Gastroesophageal sphincter (tissue), 4 donors: ENCODE results near the gene SIPA1L3. TPM values are rescaled to one million over a fixed set of nuclear protein-coding genes. Genes with fewer than 3 reads are reported as not detected.

ENCODE experiments used
- ATAC-seq: fragments of 150-250 bp; one replicate; pipeline ENCODE4 v1.9.1; 2016; ENCODE audit warnings: mild to moderate bottlenecking, moderate library complexity
- H3K27ac ChIP-seq, 4 donors: fragments of 200-600 bp; sonication (generic) in 3 of 4; 1 replicate in 3 of 4; 2 replicates in 1 of 4; pipeline ENCODE4 v1.5.1; 2016 to 2019
- H3K27me3 ChIP-seq: fragments of 200-600 bp; sonication (generic); one replicate; pipeline ENCODE4 v1.5.1; 2019
- H3K36me3 ChIP-seq, 2 donors: fragments of 200-600 bp; sonication (generic); one replicate each; pipeline ENCODE4 v1.5.1; 2019; ENCODE audit warnings: control low read depth in 1 of 2
- H3K4me1 ChIP-seq, 3 donors: fragments of 200-600 bp; sonication (generic); 1 replicate in 2 of 3; 2 replicates in 1 of 3; pipeline ENCODE4 v1.5.1; 2016 to 2019; ENCODE audit warnings: control low read depth in 2 of 3
- H3K4me3 ChIP-seq, 2 donors: fragments of 200-600 bp; sonication (generic); one replicate each; pipeline ENCODE4 v1.5.1; 2019; ENCODE audit warnings: mild to moderate bottlenecking in 1 of 2, moderate library complexity in 1 of 2
- H3K9me3 ChIP-seq, 3 donors: fragments of 200-600 bp; sonication (generic); one replicate each; pipeline ENCODE4 v1.5.1; 2017 to 2019; ENCODE audit warnings: control low read depth in 2 of 3
- CTCF ChIP-seq, 4 experiments: fragments of 200-600 bp in 2 of 4; fragments of 450-650 bp in 2 of 4; sonication (generic) in 1 of 4; IDR thresholded peaks; one replicate each; pipeline ENCODE4 v1.5.1; 2017 to 2019; ENCODE audit warnings: antibody characterized with exemption in 4 of 4, mild to moderate bottlenecking in 2 of 4, moderate library complexity in 2 of 4
- EP300 ChIP-seq: sonication (generic); formaldehyde crosslinking; IDR thresholded peaks from one replicate; pipeline ENCODE4 v1.6.1; 2017; ENCODE audit warnings: antibody characterized with exemption, mild to moderate bottlenecking
- POLR2A ChIP-seq, 2 donors: fragments of 450-650 bp; IDR thresholded peaks; one replicate each; pipeline ENCODE4 v1.6.1; 2017; ENCODE audit warnings: antibody characterized with exemption in 2 of 2, mild to moderate bottlenecking in 2 of 2, moderate library complexity in 1 of 2
- POLR2AphosphoS5 ChIP-seq: sonication (generic); formaldehyde crosslinking; IDR thresholded peaks from one replicate; pipeline ENCODE4 v1.6.1; 2017; ENCODE audit warnings: antibody characterized with exemption
- WGBS, 2 donors: methylation state at CpG; one replicate each; pipeline ENCODE4 v1.1.5; 2018; ENCODE audit warnings: low coverage in 1 of 2; 5-methylcytosine and 5-hydroxymethylcytosine counted together
- total RNA-seq, 4 donors: library from RNA; depleted of rRNA; stranded (reverse); fragments of >200 nt; gene quantifications; one replicate each; pipeline ENCODE4 v1.1.0, GENCODE V29; 2016

The SIPA1L3 gene
- total RNA-seq, 4 donors from 2014 or later, result 5.9 to 20.2 (median 11.8) TPM

DNA sequence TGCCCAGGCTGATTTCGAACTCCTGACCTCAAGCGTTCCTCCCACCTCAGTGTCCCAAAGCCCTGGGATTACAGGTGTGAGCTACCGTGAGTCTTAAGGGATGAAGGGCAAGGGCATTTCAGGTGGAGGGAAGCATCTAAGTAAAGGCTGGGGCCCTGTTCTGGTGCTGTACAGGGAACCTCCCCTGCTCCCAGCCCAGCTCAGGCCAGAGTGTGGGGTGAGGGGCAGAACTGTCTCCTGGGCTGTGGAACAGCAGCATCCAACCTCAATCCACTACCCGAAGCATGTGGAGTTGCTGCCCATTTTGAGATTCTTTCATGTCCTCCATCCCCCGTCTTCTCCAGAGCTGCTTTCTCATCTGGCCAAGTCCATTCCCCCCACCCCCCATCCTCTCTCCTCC, 105.3 kb downstream of the SIPA1L3 start:
- Histone ChIP-seq H3K9me3 (no peaks in the 10 kb centered on the region), H3K27me3 (no peaks in the 10 kb centered on the region), H3K27ac (no peak overlapping the region), H3K4me1 (no peaks in the 10 kb centered on the region), H3K36me3 (no peaks in the 10 kb centered on the region), H3K4me3 (no peak overlapping the region)
- ATAC-seq, result no peak
- 77 to 80% methylated on average over 2 to 3 of the region's 5 CpGs for WGBS, 2 donors
- TF ChIP-seq POLR2A (IDR thresholded peaks at IDR 0.05), result no peak
- TF ChIP-seq CTCF (IDR thresholded peaks at IDR 0.05), result no peak
- no peak for TF ChIP-seq POLR2AphosphoS5
- TF ChIP-seq EP300, result no peak

- no peaks in the 10 kb centered on the region for H3K27me3 ChIP-seq
Measured at GRCh38 chr19:38012944-38013343, 105.9 kb downstream of the SIPA1L3 start.

GRCh38 chr19:38013913-38014580, 107.0 kb downstream of the SIPA1L3 start:
- H3K4me3 ChIP-seq, result no peak overlapping the region
- ATAC-seq, result no peak
- H3K4me1 ChIP-seq, result no peaks in the 10 kb centered on the region
- 78 to 86% methylated on average over 2 to 4 of the region's 11 CpGs for WGBS, 2 donors
- no peaks in the 10 kb centered on the region for H3K9me3 ChIP-seq
- H3K36me3 ChIP-seq, result no peaks in the 10 kb centered on the region
- no peaks in the 10 kb centered on the region for H3K27me3 ChIP-seq
- TF ChIP-seq EP300 (no peak), CTCF (IDR thresholded peaks at IDR 0.05) (no peak), POLR2AphosphoS5 (no peak), POLR2A (IDR thresholded peaks at IDR 0.05) (no peak)
- H3K27ac ChIP-seq, result no peak overlapping the region

More at GRCh38 chr19:38012944-38013343, 105.9 kb downstream of the SIPA1L3 start:
- Histone ChIP-seq H3K4me3 (no peak overlapping the region), H3K27ac (no peak overlapping the region), H3K4me1 (no peaks in the 10 kb centered on the region), H3K36me3 (no peaks in the 10 kb centered on the region), H3K9me3 (no peaks in the 10 kb centered on the region)
- WGBS, 2 donors, result 64 to 80% methylated on average over 1 to 2 of the region's 5 CpGs
- ATAC-seq, result no peak
- TF ChIP-seq EP300 (no peak), POLR2AphosphoS5 (no peak), CTCF (IDR thresholded peaks at IDR 0.05) (no peak), POLR2A (IDR thresholded peaks at IDR 0.05) (no peak)

DNA sequence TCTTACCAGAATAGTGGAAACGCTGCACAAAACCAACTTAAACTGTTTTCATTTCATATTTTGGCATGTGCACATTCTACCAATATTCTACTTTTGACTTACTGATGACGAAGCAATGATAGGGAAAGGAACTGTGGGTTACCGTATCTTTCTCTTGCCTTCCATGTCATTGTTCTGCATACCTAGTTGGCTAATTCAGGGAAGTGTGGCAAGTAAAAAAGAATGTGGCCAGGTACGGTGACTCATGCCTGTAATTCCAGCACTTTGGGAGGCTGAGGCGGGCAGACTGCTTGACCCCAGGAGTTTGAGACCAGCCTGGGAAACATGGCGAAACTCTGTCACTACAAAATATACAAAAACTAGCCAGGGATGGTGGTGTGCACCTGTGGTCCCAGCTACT, 108.2 kb downstream of the SIPA1L3 start:
- H3K9me3 ChIP-seq, result no peaks in the 10 kb centered on the region
- no peaks in the 10 kb centered on the region for H3K27me3 ChIP-seq
- TF ChIP-seq CTCF (IDR thresholded peaks at IDR 0.05) (no peak), POLR2A (IDR thresholded peaks at IDR 0.05) (no peak), EP300 (no peak), POLR2AphosphoS5 (no peak)
- H3K4me1 ChIP-seq, result no peaks in the 10 kb centered on the region
- no peak overlapping the region for H3K27ac ChIP-seq
- 87 to 97% methylated on average over 3 to 4 of the region's 6 CpGs for WGBS, 2 donors
- H3K36me3 ChIP-seq, result no peaks in the 10 kb centered on the region
- no peak for ATAC-seq
- H3K4me3 ChIP-seq, result no peak overlapping the region

DNA sequence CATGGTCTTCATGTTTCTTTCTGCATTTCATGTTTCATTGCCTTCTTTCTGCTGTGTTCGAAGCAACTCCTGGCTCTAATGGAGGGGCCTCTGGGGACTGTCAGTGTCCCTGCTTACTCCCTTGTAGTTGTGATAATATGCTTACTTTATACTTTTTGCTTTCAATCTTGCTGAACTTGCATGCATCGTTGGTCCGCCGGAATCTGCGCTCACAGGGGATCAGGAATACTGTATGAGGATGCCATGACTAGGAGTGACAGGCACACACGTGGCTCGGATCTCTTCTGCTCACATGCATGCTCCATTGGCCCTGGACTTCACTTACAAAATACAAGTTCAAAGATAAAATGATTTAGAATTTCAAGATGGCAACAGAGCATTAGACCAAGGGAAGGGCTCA, 108.8 kb downstream of the SIPA1L3 start:
- Histone ChIP-seq H3K27ac (no peak overlapping the region), H3K4me3 (no peak overlapping the region), H3K36me3 (no peaks in the 10 kb centered on the region), H3K9me3 (no peaks in the 10 kb centered on the region), H3K27me3 (no peaks in the 10 kb centered on the region), H3K4me1 (no peaks in the 10 kb centered on the region)
- 84 to 90% methylated on average over 5 to 6 of the region's 7 CpGs for WGBS, 2 donors
- no peak for ATAC-seq
- TF ChIP-seq POLR2AphosphoS5 (no peak), POLR2A (IDR thresholded peaks at IDR 0.05) (no peak), EP300 (no peak), CTCF (IDR thresholded peaks at IDR 0.05) (no peak)
